NB4 (cell line): Measurements from ENCODE around the gene PAF1.

ENCODE experiments used
- MYC ChIP-seq: IDR thresholded peaks from 2 replicates; pipeline ENCODE4 v1.6.1; 2011; ENCODE audit warnings: low read depth, low read length
- POLR2A ChIP-seq: IDR thresholded peaks from 2 replicates; pipeline ENCODE4 v1.6.1; 2011; ENCODE audit warnings: mild to moderate bottlenecking; ENCODE audit not compliant: insufficient read length; ENCODE audit errors: extremely low read depth
- TF ChIP-seq, protein P1 (sequence below): IDR thresholded peaks from one replicate; pipeline ENCODE4 v1.5.1; 2012; ENCODE audit warnings: low read depth, low read length
- TF ChIP-seq, protein P2 (sequence below): IDR thresholded peaks from 2 replicates; pipeline ENCODE4 v1.6.1; 2011; ENCODE audit warnings: low read depth, low read length

- TF ChIP-seq, protein P1, sequence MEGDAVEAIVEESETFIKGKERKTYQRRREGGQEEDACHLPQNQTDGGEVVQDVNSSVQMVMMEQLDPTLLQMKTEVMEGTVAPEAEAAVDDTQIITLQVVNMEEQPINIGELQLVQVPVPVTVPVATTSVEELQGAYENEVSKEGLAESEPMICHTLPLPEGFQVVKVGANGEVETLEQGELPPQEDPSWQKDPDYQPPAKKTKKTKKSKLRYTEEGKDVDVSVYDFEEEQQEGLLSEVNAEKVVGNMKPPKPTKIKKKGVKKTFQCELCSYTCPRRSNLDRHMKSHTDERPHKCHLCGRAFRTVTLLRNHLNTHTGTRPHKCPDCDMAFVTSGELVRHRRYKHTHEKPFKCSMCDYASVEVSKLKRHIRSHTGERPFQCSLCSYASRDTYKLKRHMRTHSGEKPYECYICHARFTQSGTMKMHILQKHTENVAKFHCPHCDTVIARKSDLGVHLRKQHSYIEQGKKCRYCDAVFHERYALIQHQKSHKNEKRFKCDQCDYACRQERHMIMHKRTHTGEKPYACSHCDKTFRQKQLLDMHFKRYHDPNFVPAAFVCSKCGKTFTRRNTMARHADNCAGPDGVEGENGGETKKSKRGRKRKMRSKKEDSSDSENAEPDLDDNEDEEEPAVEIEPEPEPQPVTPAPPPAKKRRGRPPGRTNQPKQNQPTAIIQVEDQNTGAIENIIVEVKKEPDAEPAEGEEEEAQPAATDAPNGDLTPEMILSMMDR, result no peak
- no peak for TF ChIP-seq POLR2A
- TF ChIP-seq, protein P2, sequence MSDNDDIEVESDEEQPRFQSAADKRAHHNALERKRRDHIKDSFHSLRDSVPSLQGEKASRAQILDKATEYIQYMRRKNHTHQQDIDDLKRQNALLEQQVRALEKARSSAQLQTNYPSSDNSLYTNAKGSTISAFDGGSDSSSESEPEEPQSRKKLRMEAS, result no peak
- TF ChIP-seq MYC, result no peak
Observed at GRCh38 chr19:39380521-39381502, 10.1 kb downstream of the PAF1 start.
